ENCODE data around the gene GBX1.

Gene GBX1

DNA sequence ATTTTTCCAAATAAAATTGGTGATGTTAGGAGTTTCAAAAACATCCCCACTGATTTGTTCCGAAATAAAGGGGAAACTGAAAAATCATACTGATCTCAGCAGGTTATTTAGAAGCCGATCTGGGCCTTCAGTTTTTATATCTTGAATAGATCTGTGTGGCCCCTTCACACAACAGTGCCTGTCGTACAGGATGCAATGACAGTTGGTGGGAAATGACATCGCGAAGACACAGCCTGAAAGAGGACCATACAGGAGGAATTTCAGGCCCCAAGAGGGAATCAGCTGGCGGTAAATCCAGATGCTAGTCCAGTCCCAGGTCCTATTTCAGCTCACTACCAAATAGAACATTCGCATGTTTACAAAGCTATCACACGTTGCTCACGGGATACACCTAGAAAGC lies 39.8 kb upstream of the GBX1 start:
- H3K4me3 ChIP-seq (ENCODE audit: insufficient read depth, low read depth, low read length, poor library complexity, severe bottlenecking): peak overlapping the region; percentile 1
- no peak for DNase-seq
- peaks cover 4% of the 10 kb centered on the region for H3K36me3 ChIP-seq (ENCODE audit: control insufficient read depth, insufficient read depth, low read length)
- no peaks in the 10 kb centered on the region for H3K27me3 ChIP-seq (replicated peaks; ENCODE audit: control insufficient read depth, insufficient read depth, low read length, poor library complexity, severe bottlenecking)
- no peaks in the 10 kb centered on the region for H3K9me3 ChIP-seq (ENCODE audit: control insufficient read depth, low read length)
- peaks cover 26% of the 10 kb centered on the region for H3K4me1 ChIP-seq (ENCODE audit: control insufficient read depth, insufficient read depth, low read length, poor library complexity, severe bottlenecking)
- peak overlapping the region; percentile 55 for H3K27ac ChIP-seq (ENCODE audit: insufficient read depth, low read length, poor library complexity, severe bottlenecking)

DNA sequence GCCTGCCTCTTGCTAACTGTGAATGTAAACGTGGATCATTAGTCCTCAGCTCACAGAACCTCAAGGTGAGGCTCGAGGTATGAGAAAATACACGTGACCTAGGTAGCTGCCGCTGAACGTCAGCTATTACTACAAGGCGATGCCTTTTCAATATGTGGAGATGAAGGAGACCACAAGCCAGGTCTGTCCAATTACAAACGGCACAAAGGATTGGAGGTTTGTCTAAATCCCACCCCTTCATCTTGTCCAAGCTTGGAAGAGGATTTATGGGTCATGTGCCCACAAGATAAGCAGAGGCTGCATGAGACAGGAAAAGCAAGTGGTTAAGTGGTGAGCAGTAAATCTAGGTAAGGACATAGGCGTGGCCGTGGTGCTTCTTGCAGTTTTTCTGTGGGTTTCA lies 39.4 kb upstream of the GBX1 start:
- DNase-seq: peak; percentile 34 to 42 (median 38)
- H3K4me3 ChIP-seq (ENCODE audit: insufficient read depth, low read depth, low read length, poor library complexity, severe bottlenecking): peak overlapping the region; percentile 1
- H3K4me1 ChIP-seq (ENCODE audit: control insufficient read depth, insufficient read depth, low read length, poor library complexity, severe bottlenecking): peaks cover 26% of the 10 kb centered on the region
- H3K36me3 ChIP-seq (ENCODE audit: control insufficient read depth, insufficient read depth, low read length): peaks cover under 1% of the 10 kb centered on the region
- H3K27ac ChIP-seq (ENCODE audit: insufficient read depth, low read length, poor library complexity, severe bottlenecking): peak overlapping the region; percentile 55
- no peaks in the 10 kb centered on the region for H3K9me3 ChIP-seq (ENCODE audit: control insufficient read depth, low read length)
- H3K27me3 ChIP-seq (replicated peaks; ENCODE audit: control insufficient read depth, insufficient read depth, low read length, poor library complexity, severe bottlenecking): no peaks in the 10 kb centered on the region

DNA sequence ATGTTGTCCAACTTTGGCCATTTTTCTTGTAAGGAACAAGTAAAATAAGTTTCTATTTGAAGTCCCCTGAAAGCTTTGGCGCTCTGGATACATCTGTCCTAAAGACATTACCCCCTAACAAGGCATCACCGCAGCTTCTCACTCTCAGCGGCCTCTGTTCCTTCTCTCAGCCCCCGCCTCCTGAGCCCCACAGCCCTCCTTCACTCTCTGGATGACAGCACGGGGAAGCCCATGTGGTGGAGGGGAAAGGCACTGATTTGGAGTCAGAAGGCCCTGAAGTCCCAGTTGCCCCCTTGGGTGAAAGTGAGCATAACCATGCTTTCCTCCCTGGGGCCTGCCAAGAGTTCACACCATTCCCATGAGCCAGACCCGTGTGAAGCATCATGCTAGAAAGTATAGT lies 38.2 kb upstream of the GBX1 start:
- no peak for DNase-seq
- Histone ChIP-seq H3K36me3 (ENCODE audit: control insufficient read depth, insufficient read depth, low read length) (no peaks in the 10 kb centered on the region), H3K27ac (ENCODE audit: insufficient read depth, low read length, poor library complexity, severe bottlenecking) (peak overlapping the region; percentile 37), H3K27me3 (replicated peaks; ENCODE audit: control insufficient read depth, insufficient read depth, low read length, poor library complexity, severe bottlenecking) (no peaks in the 10 kb centered on the region), H3K4me1 (ENCODE audit: control insufficient read depth, insufficient read depth, low read length, poor library complexity, severe bottlenecking) (peaks cover 26% of the 10 kb centered on the region), H3K4me3 (ENCODE audit: insufficient read depth, low read depth, low read length, poor library complexity, severe bottlenecking) (no peak overlapping the region), H3K9me3 (ENCODE audit: control insufficient read depth, low read length) (no peaks in the 10 kb centered on the region)

DNA sequence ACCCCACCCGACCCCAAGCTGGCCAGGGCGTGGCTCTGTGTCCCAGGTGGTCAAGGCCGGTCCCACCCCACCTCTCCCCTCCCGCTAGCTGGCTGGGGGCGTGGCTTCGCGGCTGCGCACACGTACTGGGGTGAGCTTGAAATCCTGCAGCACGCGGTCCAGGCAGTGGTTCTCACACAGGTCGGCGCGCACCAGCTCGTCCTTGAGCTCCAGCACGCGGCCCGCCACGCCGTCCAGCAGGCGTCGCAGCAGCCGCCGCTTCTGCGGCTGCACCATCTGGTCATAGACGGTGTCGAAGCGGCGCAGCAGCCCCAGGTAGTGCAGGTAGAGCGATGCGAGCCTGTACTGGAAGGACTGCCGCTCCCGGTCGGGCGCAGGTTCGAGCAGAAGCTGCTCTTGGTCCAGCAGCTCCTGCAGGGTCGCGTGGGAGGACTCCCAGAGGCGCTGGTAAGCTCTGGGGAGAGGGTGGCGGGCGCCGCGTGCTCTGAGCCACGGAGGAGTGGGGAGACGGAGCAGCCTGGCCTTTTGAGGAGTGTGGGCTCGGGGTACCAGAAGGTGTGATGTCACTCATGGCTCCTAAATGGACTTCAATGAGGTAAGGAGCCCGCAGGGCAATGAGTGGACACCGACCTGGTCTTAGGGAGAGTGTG lies 37.0 kb upstream of the GBX1 start:
- Histone ChIP-seq H3K27ac (ENCODE audit: insufficient read depth, low read length, poor library complexity, severe bottlenecking) (no peak overlapping the region), H3K9me3 (ENCODE audit: control insufficient read depth, low read length) (no peaks in the 10 kb centered on the region), H3K4me3 (ENCODE audit: insufficient read depth, low read depth, low read length, poor library complexity, severe bottlenecking) (no peak overlapping the region), H3K27me3 (replicated peaks; ENCODE audit: control insufficient read depth, insufficient read depth, low read length, poor library complexity, severe bottlenecking) (no peaks in the 10 kb centered on the region), H3K36me3 (ENCODE audit: control insufficient read depth, insufficient read depth, low read length) (no peaks in the 10 kb centered on the region), H3K4me1 (ENCODE audit: control insufficient read depth, insufficient read depth, low read length, poor library complexity, severe bottlenecking) (peaks cover 26% of the 10 kb centered on the region)
- no peak for DNase-seq

DNA sequence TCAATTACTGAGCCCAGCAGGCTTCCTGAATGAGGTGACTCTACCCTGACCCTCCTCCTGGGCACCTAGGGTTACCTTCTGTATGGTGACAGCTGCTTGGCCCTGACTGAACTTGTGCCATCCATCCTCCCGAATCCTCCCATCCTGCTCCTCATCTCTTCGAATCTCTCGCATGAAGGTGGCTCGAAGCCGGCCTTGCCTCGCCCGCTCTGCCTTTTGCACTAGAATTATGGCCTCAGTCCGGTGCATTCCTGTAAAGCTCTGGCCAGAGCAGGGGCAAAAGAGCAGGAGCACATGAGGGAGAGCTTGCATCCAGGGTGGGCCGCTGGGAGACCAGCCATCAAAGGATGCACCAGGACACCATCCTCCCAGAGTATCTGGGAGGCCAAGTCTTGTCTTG lies 35.3 kb upstream of the GBX1 start:
- Histone ChIP-seq H3K9me3 (ENCODE audit: control insufficient read depth, low read length) (no peaks in the 10 kb centered on the region), H3K27me3 (replicated peaks; ENCODE audit: control insufficient read depth, insufficient read depth, low read length, poor library complexity, severe bottlenecking) (no peaks in the 10 kb centered on the region), H3K27ac (ENCODE audit: insufficient read depth, low read length, poor library complexity, severe bottlenecking) (no peak overlapping the region), H3K4me3 (ENCODE audit: insufficient read depth, low read depth, low read length, poor library complexity, severe bottlenecking) (no peak overlapping the region), H3K4me1 (ENCODE audit: control insufficient read depth, insufficient read depth, low read length, poor library complexity, severe bottlenecking) (peaks cover 24% of the 10 kb centered on the region), H3K36me3 (ENCODE audit: control insufficient read depth, insufficient read depth, low read length) (no peaks in the 10 kb centered on the region)
- DNase-seq: no peak

DNA sequence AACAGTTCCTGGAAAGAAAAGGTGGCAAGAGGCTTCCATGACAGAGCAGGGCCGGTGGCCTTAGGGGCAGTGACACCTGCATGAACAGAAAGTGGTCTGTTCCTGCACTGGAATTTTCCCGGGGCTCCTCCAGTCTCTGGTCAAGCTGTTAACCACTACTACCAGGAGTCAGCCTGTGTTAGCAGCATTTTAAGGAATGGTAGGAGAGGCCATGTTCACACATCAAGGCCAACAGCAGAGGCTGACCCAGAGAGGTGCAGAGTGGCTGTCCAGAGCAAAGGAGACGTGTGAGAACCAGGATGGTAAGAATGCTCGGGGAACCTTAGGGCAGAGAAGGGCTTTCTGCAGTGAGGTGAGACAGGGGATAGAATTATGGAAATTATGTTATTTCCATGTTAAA lies 34.3 kb upstream of the GBX1 start:
- no peak for DNase-seq
- Histone ChIP-seq H3K27me3 (replicated peaks; ENCODE audit: control insufficient read depth, insufficient read depth, low read length, poor library complexity, severe bottlenecking) (no peaks in the 10 kb centered on the region), H3K36me3 (ENCODE audit: control insufficient read depth, insufficient read depth, low read length) (no peaks in the 10 kb centered on the region)

DNA sequence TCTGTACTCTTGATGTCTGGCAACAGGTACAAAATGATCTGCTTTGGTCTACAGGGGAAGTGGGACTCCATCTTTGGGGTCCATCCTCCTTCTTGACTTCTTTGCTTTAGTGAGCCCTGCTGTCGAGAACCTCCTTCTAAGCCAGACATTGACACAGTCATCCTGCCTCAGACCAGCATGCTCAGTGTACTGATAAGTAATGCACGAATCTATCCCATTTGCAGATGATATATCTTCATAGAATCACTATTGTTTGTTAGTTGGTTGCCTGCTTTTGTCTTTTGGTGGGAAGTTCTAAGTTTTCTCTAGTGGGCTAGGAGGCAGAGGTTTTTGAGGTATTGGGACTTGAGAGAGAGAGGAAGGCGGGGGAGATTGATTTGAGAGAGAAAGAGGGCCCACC lies 33.9 kb upstream of the GBX1 start:
- peaks cover 11% of the 10 kb centered on the region for H3K4me1 ChIP-seq (ENCODE audit: control insufficient read depth, insufficient read depth, low read length, poor library complexity, severe bottlenecking)
- no peak overlapping the region for H3K4me3 ChIP-seq (ENCODE audit: insufficient read depth, low read depth, low read length, poor library complexity, severe bottlenecking)
- H3K27me3 ChIP-seq (replicated peaks; ENCODE audit: control insufficient read depth, insufficient read depth, low read length, poor library complexity, severe bottlenecking): no peaks in the 10 kb centered on the region
- no peaks in the 10 kb centered on the region for H3K9me3 ChIP-seq (ENCODE audit: control insufficient read depth, low read length)
- no peak overlapping the region for H3K27ac ChIP-seq (ENCODE audit: insufficient read depth, low read length, poor library complexity, severe bottlenecking)
- H3K36me3 ChIP-seq (ENCODE audit: control insufficient read depth, insufficient read depth, low read length): no peaks in the 10 kb centered on the region
- no peak for DNase-seq

More for the DNA sequence above, 34.3 kb upstream of the GBX1 start:
- Histone ChIP-seq H3K27ac (ENCODE audit: insufficient read depth, low read length, poor library complexity, severe bottlenecking) (no peak overlapping the region), H3K9me3 (ENCODE audit: control insufficient read depth, low read length) (no peaks in the 10 kb centered on the region), H3K4me1 (ENCODE audit: control insufficient read depth, insufficient read depth, low read length, poor library complexity, severe bottlenecking) (peaks cover 14% of the 10 kb centered on the region), H3K4me3 (ENCODE audit: insufficient read depth, low read depth, low read length, poor library complexity, severe bottlenecking) (no peak overlapping the region)

DNA sequence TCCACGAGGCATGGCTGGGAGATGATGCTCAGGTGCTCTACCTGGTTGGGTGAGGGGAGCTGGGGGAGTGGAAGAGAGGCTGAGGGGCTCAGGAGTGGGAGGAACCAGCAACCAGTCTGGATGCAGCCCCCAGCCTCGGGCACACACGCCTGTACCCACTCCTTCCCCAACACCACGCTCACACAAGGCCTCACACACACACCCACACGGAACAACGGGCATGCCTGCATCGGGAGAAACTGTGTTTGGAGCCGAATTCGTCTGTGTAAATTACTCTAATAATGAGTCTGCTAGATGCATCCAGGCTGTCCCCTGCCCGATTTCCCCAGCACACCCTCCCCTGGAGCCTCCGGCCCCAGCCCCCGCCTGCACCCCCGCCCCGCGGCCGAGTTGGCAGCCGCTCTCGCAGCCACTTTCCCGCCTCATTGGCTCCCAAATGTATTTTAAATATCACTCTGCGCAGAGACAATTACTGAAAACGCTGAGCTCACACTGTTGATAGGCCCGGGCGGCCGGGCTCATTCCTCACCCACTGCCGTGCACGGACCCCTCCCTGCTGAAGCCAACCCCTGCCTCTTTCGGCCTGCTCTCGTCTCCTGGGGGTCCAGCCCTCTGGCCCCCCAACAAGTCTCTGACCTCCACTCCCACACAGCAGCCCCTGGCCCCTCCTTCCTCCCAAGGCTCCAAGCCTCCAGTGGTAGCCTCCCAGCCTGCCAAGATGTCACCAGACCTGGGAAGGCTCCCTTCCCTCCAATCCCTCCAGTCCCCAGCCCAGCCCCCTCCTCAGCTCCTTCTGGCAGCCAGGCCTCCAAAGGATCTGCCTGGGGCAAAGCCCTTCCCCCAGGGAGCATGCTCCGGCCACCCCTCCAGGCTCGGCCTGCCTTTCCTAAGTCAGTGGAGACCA lies 31.7 kb upstream of the GBX1 start:
- Histone ChIP-seq H3K27me3 (replicated peaks; ENCODE audit: control insufficient read depth, insufficient read depth, low read length, poor library complexity, severe bottlenecking) (no peaks in the 10 kb centered on the region), H3K36me3 (ENCODE audit: control insufficient read depth, insufficient read depth, low read length) (no peaks in the 10 kb centered on the region), H3K27ac (ENCODE audit: insufficient read depth, low read length, poor library complexity, severe bottlenecking) (no peak overlapping the region), H3K4me3 (ENCODE audit: insufficient read depth, low read depth, low read length, poor library complexity, severe bottlenecking) (no peak overlapping the region), H3K4me1 (ENCODE audit: control insufficient read depth, insufficient read depth, low read length, poor library complexity, severe bottlenecking) (peaks cover 6% of the 10 kb centered on the region), H3K9me3 (ENCODE audit: control insufficient read depth, low read length) (no peaks in the 10 kb centered on the region)
- no peak for DNase-seq

DNA sequence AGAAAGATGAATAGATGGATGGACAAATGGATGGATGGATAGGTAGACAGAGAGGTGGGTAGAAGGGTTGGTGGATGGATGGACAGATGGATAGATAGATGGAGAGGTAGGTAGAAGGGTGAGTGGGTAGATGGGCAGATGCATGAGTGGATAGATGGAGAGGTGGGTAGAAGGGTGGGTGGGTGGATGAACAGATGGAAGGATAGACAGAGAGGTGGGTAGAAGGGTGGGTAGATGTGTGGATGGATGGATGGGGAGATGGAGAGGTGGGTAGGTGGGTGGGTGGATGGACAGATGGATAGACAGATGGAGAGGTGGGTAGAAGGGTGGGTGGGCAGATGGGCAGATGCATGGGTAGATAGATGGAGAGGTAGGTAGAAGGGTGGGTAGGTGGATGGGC lies 30.4 kb upstream of the GBX1 start:
- no peak for DNase-seq
- peaks cover 8% of the 10 kb centered on the region for H3K4me1 ChIP-seq (ENCODE audit: control insufficient read depth, insufficient read depth, low read length, poor library complexity, severe bottlenecking)
- H3K36me3 ChIP-seq (ENCODE audit: control insufficient read depth, insufficient read depth, low read length): no peaks in the 10 kb centered on the region
- no peaks in the 10 kb centered on the region for H3K27me3 ChIP-seq (replicated peaks; ENCODE audit: control insufficient read depth, insufficient read depth, low read length, poor library complexity, severe bottlenecking)
- H3K9me3 ChIP-seq (ENCODE audit: control insufficient read depth, low read length): no peaks in the 10 kb centered on the region
- H3K4me3 ChIP-seq (ENCODE audit: insufficient read depth, low read depth, low read length, poor library complexity, severe bottlenecking): no peak overlapping the region
- no peak overlapping the region for H3K27ac ChIP-seq (ENCODE audit: insufficient read depth, low read length, poor library complexity, severe bottlenecking)

All from effector memory CD4-positive, alpha-beta T cell (primary cell).